GM23338 (cell line): ENCODE measurements around the gene MYLK.
"Not testable (repeated sequence)": the region's sequence is repeated elsewhere in the genome, so short reads cannot be mapped to it uniquely, and the experiment has no call there.

ENCODE experiments used
- CREB1 ChIP-seq: fragments of 250-450 bp; sonication (Bioruptor Pico); IDR thresholded peaks from 2 replicates; pipeline ENCODE4 v1.5.0; 2020; ENCODE audit warnings: low read depth, mild to moderate bottlenecking, moderate library complexity
- CTCF ChIP-seq, 2 experiments: fragments of 200-600 bp in 1 of 2; sonication (generic) in 1 of 2; conservative IDR thresholded peaks; 2 replicates each; pipeline versions ENCODE4 v1.5.1 to v1.6.1; 2016 to 2017; ENCODE audit warnings: antibody characterized with exemption in 2 of 2, low read depth in 2 of 2, mild to moderate bottlenecking in 2 of 2, moderate library complexity in 1 of 2
- ETS1 ChIP-seq: IDR thresholded peaks from 2 replicates; pipeline ENCODE4 v1.6.1; 2016; ENCODE audit warnings: antibody characterized with exemption
- EZH2 ChIP-seq: fragments of 200-600 bp; sonication (generic); IDR thresholded peaks from one replicate; pipeline ENCODE4 v1.8.0; 2017; ENCODE audit warnings: antibody characterized with exemption, mild to moderate bottlenecking, low read depth; ENCODE audit not compliant: unreplicated experiment
- EZH2phosphoT487 ChIP-seq: fragments of 200-600 bp; sonication (generic); IDR thresholded peaks from one replicate; pipeline ENCODE4 v1.8.1; 2018; ENCODE audit warnings: antibody characterized with exemption; ENCODE audit not compliant: unreplicated experiment
- JUNB ChIP-seq: IDR thresholded peaks from one replicate; pipeline ENCODE4 v1.6.1; 2016; ENCODE audit warnings: antibody characterized with exemption; ENCODE audit not compliant: unreplicated experiment
- NANOG ChIP-seq: IDR thresholded peaks from 2 replicates; pipeline ENCODE4 v1.6.1; 2016; ENCODE audit warnings: antibody characterized with exemption, borderline replicate concordance
- POLR2AphosphoS5 ChIP-seq: IDR thresholded peaks from 2 replicates; pipeline ENCODE4 v1.6.1; 2016; ENCODE audit warnings: antibody characterized with exemption, low read depth
- REST ChIP-seq: IDR thresholded peaks from one replicate; pipeline ENCODE4 v1.6.1; 2018; ENCODE audit warnings: antibody characterized with exemption; ENCODE audit not compliant: unreplicated experiment
- STAT1 ChIP-seq: IDR thresholded peaks from one replicate; pipeline ENCODE4 v1.6.1; 2016; ENCODE audit warnings: antibody characterized with exemption; ENCODE audit not compliant: unreplicated experiment
- ZNF331 ChIP-seq: fragments of 250-450 bp; sonication (Bioruptor Pico); IDR thresholded peaks from 2 replicates; pipeline ENCODE4 v1.5.0; 2020; ENCODE audit warnings: low read depth, mild to moderate bottlenecking, moderate library complexity

- not testable (repeated sequence) for TF ChIP-seq CTCF (conservative IDR thresholded peaks at IDR 0.05; ENCODE audit: low read depth in 2 of 2); EZH2; STAT1; POLR2AphosphoS5; REST; JUNB; EZH2phosphoT487; CREB1 (CRISPR knock-in tag); NANOG; ZNF331 (CRISPR knock-in tag); ETS1
Measured at GRCh38 chr3:123890991-123891390, 6.9 kb upstream of the MYLK start.
